ENCODE data around the gene WDR91. TPM values are rescaled to one million over a fixed set of nuclear protein-coding genes. Genes with fewer than 3 reads are reported as not detected.

Gene WDR91
- total and polyA plus RNA-seq, 2 donors (not counting 1 experiment from before 2014, with no cell fraction given), result 6.0 to 27.4 TPM

GRCh38 chr7:135166338-135166990 is 44.9 kb downstream of the WDR91 start:
- H3K9me3 ChIP-seq (ENCODE audit: control insufficient read depth, insufficient read depth, low read depth, low read length), result no peaks in the 10 kb centered on the region
- no peak overlapping the region for H3K27ac ChIP-seq (ENCODE audit: insufficient read depth, low read length)
- H3K36me3 ChIP-seq (ENCODE audit: control insufficient read depth, insufficient read depth, low read length), result peaks cover 33% of the 10 kb centered on the region
- H4K20me1 ChIP-seq (ENCODE audit: control insufficient read depth, extremely low read depth, insufficient read depth, low read length), result no peaks in the 10 kb centered on the region
- no peak for DNase-seq (ENCODE audit: low read depth in 2 of 2)
- H3K27me3 ChIP-seq (ENCODE audit: control insufficient read depth, insufficient read depth, low read length), result no peaks in the 10 kb centered on the region
- TF ChIP-seq EZH2 (IDR thresholded peaks at IDR 0.05; ENCODE audit: low read length, missing control alignments), result no peak
- TF ChIP-seq, protein P1, sequence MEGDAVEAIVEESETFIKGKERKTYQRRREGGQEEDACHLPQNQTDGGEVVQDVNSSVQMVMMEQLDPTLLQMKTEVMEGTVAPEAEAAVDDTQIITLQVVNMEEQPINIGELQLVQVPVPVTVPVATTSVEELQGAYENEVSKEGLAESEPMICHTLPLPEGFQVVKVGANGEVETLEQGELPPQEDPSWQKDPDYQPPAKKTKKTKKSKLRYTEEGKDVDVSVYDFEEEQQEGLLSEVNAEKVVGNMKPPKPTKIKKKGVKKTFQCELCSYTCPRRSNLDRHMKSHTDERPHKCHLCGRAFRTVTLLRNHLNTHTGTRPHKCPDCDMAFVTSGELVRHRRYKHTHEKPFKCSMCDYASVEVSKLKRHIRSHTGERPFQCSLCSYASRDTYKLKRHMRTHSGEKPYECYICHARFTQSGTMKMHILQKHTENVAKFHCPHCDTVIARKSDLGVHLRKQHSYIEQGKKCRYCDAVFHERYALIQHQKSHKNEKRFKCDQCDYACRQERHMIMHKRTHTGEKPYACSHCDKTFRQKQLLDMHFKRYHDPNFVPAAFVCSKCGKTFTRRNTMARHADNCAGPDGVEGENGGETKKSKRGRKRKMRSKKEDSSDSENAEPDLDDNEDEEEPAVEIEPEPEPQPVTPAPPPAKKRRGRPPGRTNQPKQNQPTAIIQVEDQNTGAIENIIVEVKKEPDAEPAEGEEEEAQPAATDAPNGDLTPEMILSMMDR (conservative IDR thresholded peaks at IDR 0.05 in 1 of 2, IDR thresholded peaks at IDR 0.05 in 1 of 2; ENCODE audit: low read depth in 1 of 2, low read length in 2 of 2), result no peak
- H3K79me2 ChIP-seq (ENCODE audit: control insufficient read depth, insufficient read depth, low read length), result peaks cover 27% of the 10 kb centered on the region
- no peak overlapping the region for H2AFZ ChIP-seq (ENCODE audit: low read length)
- H3K4me3 ChIP-seq (replicated peaks in 1 of 4; ENCODE audit: control extremely low read depth in 1 of 4, insufficient read depth in 1 of 4, low read depth in 3 of 4, low read length in 4 of 4), result no peak overlapping the region
- no peak overlapping the region for H3K9ac ChIP-seq (ENCODE audit: insufficient read depth, low read length)
- H3K4me1 ChIP-seq (ENCODE audit: control insufficient read depth, extremely low read depth, insufficient read depth, low read length), result peaks cover 14% of the 10 kb centered on the region
- H3K4me2 ChIP-seq (ENCODE audit: extremely low read depth, insufficient read depth, low read length), result no peak overlapping the region

DNA sequence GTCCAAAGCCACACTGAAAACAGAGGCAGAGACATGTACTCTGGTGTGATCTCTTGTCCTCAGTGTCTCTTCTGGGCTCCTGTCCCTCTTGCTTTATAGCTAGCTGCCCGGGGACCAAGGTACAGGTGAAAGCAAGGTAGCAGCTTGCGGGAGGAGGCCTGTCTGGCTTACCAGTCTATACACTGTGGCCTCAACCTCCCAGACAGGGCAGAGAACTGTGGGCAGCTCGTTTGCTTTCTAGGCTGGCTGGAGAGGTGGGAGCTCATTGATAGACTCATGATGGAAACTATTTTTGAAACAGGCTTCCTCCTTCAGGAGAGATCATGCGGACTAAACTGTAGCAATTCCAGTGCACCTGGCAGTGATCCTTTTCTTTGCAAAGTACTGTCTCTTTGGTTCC is 45.5 kb downstream of the WDR91 start:
- no peaks in the 10 kb centered on the region for H3K27me3 ChIP-seq (ENCODE audit: control insufficient read depth, insufficient read depth, low read length)
- H3K36me3 ChIP-seq (ENCODE audit: control insufficient read depth, insufficient read depth, low read length), result peaks cover 33% of the 10 kb centered on the region
- H3K27ac ChIP-seq (ENCODE audit: insufficient read depth, low read length), result no peak overlapping the region
- no peak overlapping the region for H2AFZ ChIP-seq (ENCODE audit: low read length)
- no peak overlapping the region for H3K9ac ChIP-seq (ENCODE audit: insufficient read depth, low read length)
- no peak for DNase-seq (ENCODE audit: low read depth in 2 of 2)
- H4K20me1 ChIP-seq (ENCODE audit: control insufficient read depth, extremely low read depth, insufficient read depth, low read length), result no peaks in the 10 kb centered on the region
- peaks cover 14% of the 10 kb centered on the region for H3K4me1 ChIP-seq (ENCODE audit: control insufficient read depth, extremely low read depth, insufficient read depth, low read length)
- H3K9me3 ChIP-seq (ENCODE audit: control insufficient read depth, insufficient read depth, low read depth, low read length), result no peaks in the 10 kb centered on the region
- TF ChIP-seq, protein P1 (conservative IDR thresholded peaks at IDR 0.05 in 1 of 2, IDR thresholded peaks at IDR 0.05 in 1 of 2; ENCODE audit: low read depth in 1 of 2, low read length in 2 of 2), result no peak
- no peak for TF ChIP-seq EZH2 (IDR thresholded peaks at IDR 0.05; ENCODE audit: low read length, missing control alignments)
- H3K4me3 ChIP-seq (replicated peaks in 1 of 4; ENCODE audit: control extremely low read depth in 1 of 4, insufficient read depth in 1 of 4, low read depth in 3 of 4, low read length in 4 of 4), result no peak overlapping the region
- H3K4me2 ChIP-seq (ENCODE audit: extremely low read depth, insufficient read depth, low read length), result no peak overlapping the region
- peaks cover 27% of the 10 kb centered on the region for H3K79me2 ChIP-seq (ENCODE audit: control insufficient read depth, insufficient read depth, low read length)

DNA sequence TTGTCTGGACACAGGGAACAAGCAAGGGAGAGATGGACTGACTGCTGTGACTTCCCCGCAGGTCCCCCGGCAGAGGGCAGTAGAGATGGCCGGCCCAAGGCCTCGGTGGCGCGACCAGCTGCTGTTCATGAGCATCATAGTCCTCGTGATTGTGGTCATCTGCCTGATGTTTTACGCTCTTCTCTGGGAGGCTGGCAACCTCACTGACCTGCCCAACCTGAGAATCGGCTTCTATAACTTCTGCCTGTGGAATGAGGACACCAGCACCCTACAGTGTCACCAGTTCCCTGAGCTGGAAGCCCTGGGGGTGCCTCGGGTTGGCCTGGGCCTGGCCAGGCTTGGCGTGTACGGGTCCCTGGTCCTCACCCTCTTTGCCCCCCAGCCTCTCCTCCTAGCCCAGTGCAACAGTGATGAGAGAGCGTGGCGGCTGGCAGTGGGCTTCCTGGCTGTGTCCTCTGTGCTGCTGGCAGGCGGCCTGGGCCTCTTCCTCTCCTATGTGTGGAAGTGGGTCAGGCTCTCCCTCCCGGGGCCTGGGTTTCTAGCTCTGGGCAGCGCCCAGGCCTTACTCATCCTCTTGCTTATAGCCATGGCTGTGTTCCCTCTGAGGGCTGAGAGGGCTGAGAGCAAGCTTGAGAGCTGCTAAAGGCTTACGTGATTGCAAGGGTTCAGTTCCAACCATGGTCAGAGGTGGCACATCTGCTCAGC is 46.8 kb downstream of the WDR91 start:
- peaks cover 33% of the 10 kb centered on the region for H3K36me3 ChIP-seq (ENCODE audit: control insufficient read depth, insufficient read depth, low read length)
- H3K27ac ChIP-seq (ENCODE audit: insufficient read depth, low read length), result no peak overlapping the region
- H4K20me1 ChIP-seq (ENCODE audit: control insufficient read depth, extremely low read depth, insufficient read depth, low read length), result no peaks in the 10 kb centered on the region
- H3K4me2 ChIP-seq (ENCODE audit: extremely low read depth, insufficient read depth, low read length), result no peak overlapping the region
- H3K9ac ChIP-seq (ENCODE audit: insufficient read depth, low read length), result no peak overlapping the region
- H3K4me3 ChIP-seq (replicated peaks in 1 of 4; ENCODE audit: control extremely low read depth in 1 of 4, insufficient read depth in 1 of 4, low read depth in 3 of 4, low read length in 4 of 4), result no peak overlapping the region
- peaks cover 23% of the 10 kb centered on the region for H3K79me2 ChIP-seq (ENCODE audit: control insufficient read depth, insufficient read depth, low read length)
- H3K27me3 ChIP-seq (ENCODE audit: control insufficient read depth, insufficient read depth, low read length), result no peaks in the 10 kb centered on the region
- no peak for TF ChIP-seq EZH2 (IDR thresholded peaks at IDR 0.05; ENCODE audit: low read length, missing control alignments)
- TF ChIP-seq, protein P1 (conservative IDR thresholded peaks at IDR 0.05 in 1 of 2, IDR thresholded peaks at IDR 0.05 in 1 of 2; ENCODE audit: low read depth in 1 of 2, low read length in 2 of 2), result no peak
- no peak for DNase-seq (ENCODE audit: low read depth in 2 of 2)
- H2AFZ ChIP-seq (ENCODE audit: low read length), result no peak overlapping the region
- H3K4me1 ChIP-seq (ENCODE audit: control insufficient read depth, extremely low read depth, insufficient read depth, low read length), result peaks cover 19% of the 10 kb centered on the region
- no peaks in the 10 kb centered on the region for H3K9me3 ChIP-seq (ENCODE audit: control insufficient read depth, insufficient read depth, low read depth, low read length)
